Stomach (tissue), 9 donors: Measurements from ENCODE around the gene XRCC3. TPM values are rescaled to one million over a fixed set of nuclear protein-coding genes. Genes with fewer than 3 reads are reported as not detected.

ENCODE experiments used
- DNase-seq, 2 donors: peaks; one replicate each; pipeline versions ENCODE4 v3.0.0 to v3.0.0-alpha.2; 2013 to 2019
- H3K27ac ChIP-seq, 5 donors: fragments of 200-600 bp in 4 of 5; sonication (generic) in 4 of 5; one replicate each; pipeline ENCODE4 v1.5.1; 2013 to 2019; ENCODE audit warnings: mild to moderate bottlenecking in 1 of 5, moderate library complexity in 1 of 5
- H3K27me3 ChIP-seq, 3 donors: fragments of 200-600 bp; sonication (generic); one replicate each; pipeline ENCODE4 v1.5.1; 2017 to 2019; ENCODE audit warnings: mixed run types in 1 of 3
- H3K36me3 ChIP-seq, 4 donors: fragments of 200-600 bp; sonication (generic); 1 replicate in 3 of 4; 2 replicates in 1 of 4; pipeline ENCODE4 v1.5.1; 2016 to 2019
- H3K4me1 ChIP-seq, 4 donors: fragments of 200-600 bp; sonication (generic); one replicate each; pipeline ENCODE4 v1.5.1; 2016 to 2019
- H3K4me3 ChIP-seq, 4 donors: fragments of 200-600 bp; sonication (generic) in 3 of 4; one replicate each; pipeline ENCODE4 v1.5.1; 2016 to 2019; ENCODE audit warnings: mild to moderate bottlenecking in 1 of 4
- H3K9me3 ChIP-seq, 4 donors: fragments of 200-600 bp; sonication (generic); one replicate each; pipeline ENCODE4 v1.5.1; 2016 to 2019
- EP300 ChIP-seq: sonication (generic); formaldehyde crosslinking; IDR thresholded peaks from one replicate; pipeline ENCODE4 v1.6.1; 2017; ENCODE audit warnings: antibody characterized with exemption
- POLR2A ChIP-seq, 4 donors: fragments of 450-650 bp; IDR thresholded peaks; one replicate each; pipeline ENCODE4 v1.6.1; 2016; ENCODE audit warnings: antibody characterized with exemption in 4 of 4, control low read depth in 2 of 4, mild to moderate bottlenecking in 1 of 4, moderate library complexity in 1 of 4
- POLR2AphosphoS5 ChIP-seq, 3 donors: sonication (generic); formaldehyde crosslinking; IDR thresholded peaks; one replicate each; pipeline ENCODE4 v1.6.1; 2016; ENCODE audit warnings: antibody characterized with exemption in 3 of 3
- WGBS, 5 donors: extraction: QIAGEN DNeasy Blood & Tissue Kit in 3 of 5; methylation state at CpG; one replicate each; pipeline versions ENCODE4 v1.1.5 to v1.1.7; 2013 to 2018; 5-methylcytosine and 5-hydroxymethylcytosine counted together
- intact Hi-C: fragments of 100-400 bp; cut with DNase I; formaldehyde crosslinking; loops from one replicate; pipeline ENCODE4 v1.15.1; 2023; ENCODE audit warnings: low total_unique reads
- polyA plus RNA-seq, 3 donors: library from polyadenylated mRNA; stranded (reverse); fragments of 200-250 nt; gene quantifications; one replicate each; pipeline ENCODE4 v1.2.3, GENCODE V29; 2013
- total RNA-seq, 5 donors: library from RNA; depleted of rRNA; stranded (reverse); fragments of >200 nt; gene quantifications; one replicate each; pipeline versions ENCODE4 v1.1.0 to v1.2.3, GENCODE V29; 2014 to 2016
- TF ChIP-seq, protein P1 (sequence below), 7 experiments: fragments of 450-650 bp in 4 of 7; fragments of 200-600 bp in 3 of 7; sonication (generic) in 3 of 7; IDR thresholded peaks; one replicate each; pipeline ENCODE4 v1.5.1; 2016 to 2019; ENCODE audit warnings: antibody characterized with exemption in 7 of 7, control low read depth in 2 of 7, mild to moderate bottlenecking in 1 of 7
- donor health status: healthy with polysubstance abuse.
- donor health status: Bipolar disorder and iron deficiency.
- donor health status: healthy.

Gene XRCC3
- total and polyA plus RNA-seq, 8 donors: 2.6 to 70.1 (median 6.3) TPM

DNA sequence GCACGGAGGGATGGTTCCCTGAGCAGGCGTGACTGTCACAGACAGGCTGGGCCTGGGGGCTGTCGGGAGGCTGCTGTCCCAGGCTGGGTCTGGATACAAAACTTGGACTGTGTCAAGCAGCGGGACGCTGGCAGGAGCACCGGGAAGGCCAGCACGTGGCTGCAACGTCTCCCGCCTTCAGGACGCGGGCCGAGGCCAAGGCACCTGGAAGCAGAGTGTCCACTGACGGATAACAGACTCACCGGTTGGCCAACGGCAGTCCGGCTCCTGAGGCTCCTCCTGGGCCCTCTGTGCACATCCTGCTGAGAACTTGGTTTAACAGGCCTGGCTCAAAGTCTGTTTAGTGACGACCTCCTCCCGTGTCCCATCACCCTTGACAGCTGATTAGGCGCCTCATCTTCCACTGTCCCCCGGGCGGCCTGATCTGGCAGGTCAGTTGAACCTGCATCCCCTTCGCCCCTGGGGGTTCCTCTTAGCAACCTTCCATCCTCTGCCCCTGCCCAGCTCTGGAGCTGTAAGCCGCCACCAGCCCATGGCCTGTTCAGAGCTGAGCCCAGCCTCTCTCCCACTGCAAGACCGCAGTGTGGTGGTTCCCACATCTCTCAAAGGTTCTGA, 2.5 kb downstream of the XRCC3 start:
- WGBS, 5 donors: 58 to 70% (median 62%) methylated on average over 15 to 24 of the region's 24 CpGs
- no peak for TF ChIP-seq EP300
- no peak for TF ChIP-seq POLR2A (IDR thresholded peaks at IDR 0.05)
- TF ChIP-seq, protein P1, sequence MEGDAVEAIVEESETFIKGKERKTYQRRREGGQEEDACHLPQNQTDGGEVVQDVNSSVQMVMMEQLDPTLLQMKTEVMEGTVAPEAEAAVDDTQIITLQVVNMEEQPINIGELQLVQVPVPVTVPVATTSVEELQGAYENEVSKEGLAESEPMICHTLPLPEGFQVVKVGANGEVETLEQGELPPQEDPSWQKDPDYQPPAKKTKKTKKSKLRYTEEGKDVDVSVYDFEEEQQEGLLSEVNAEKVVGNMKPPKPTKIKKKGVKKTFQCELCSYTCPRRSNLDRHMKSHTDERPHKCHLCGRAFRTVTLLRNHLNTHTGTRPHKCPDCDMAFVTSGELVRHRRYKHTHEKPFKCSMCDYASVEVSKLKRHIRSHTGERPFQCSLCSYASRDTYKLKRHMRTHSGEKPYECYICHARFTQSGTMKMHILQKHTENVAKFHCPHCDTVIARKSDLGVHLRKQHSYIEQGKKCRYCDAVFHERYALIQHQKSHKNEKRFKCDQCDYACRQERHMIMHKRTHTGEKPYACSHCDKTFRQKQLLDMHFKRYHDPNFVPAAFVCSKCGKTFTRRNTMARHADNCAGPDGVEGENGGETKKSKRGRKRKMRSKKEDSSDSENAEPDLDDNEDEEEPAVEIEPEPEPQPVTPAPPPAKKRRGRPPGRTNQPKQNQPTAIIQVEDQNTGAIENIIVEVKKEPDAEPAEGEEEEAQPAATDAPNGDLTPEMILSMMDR (IDR thresholded peaks at IDR 0.05): no peak
- Histone ChIP-seq H3K9me3 (no peaks in the 10 kb centered on the region), H3K36me3 (peaks cover 0 to 16% (median 11%) of the 10 kb centered on the region in 4 donors), H3K4me1 (peaks cover 43 to 90% (median 84%) of the 10 kb centered on the region in 4 donors), H3K27ac (peak overlapping the region; percentile 63 to 84 (median 77)), H3K27me3 (no peaks in the 10 kb centered on the region), H3K4me3 (no peak overlapping the region)
- DNase-seq: peak in 1 of 2 donors; percentile 46
- intact Hi-C loops: no loop called here

DNA sequence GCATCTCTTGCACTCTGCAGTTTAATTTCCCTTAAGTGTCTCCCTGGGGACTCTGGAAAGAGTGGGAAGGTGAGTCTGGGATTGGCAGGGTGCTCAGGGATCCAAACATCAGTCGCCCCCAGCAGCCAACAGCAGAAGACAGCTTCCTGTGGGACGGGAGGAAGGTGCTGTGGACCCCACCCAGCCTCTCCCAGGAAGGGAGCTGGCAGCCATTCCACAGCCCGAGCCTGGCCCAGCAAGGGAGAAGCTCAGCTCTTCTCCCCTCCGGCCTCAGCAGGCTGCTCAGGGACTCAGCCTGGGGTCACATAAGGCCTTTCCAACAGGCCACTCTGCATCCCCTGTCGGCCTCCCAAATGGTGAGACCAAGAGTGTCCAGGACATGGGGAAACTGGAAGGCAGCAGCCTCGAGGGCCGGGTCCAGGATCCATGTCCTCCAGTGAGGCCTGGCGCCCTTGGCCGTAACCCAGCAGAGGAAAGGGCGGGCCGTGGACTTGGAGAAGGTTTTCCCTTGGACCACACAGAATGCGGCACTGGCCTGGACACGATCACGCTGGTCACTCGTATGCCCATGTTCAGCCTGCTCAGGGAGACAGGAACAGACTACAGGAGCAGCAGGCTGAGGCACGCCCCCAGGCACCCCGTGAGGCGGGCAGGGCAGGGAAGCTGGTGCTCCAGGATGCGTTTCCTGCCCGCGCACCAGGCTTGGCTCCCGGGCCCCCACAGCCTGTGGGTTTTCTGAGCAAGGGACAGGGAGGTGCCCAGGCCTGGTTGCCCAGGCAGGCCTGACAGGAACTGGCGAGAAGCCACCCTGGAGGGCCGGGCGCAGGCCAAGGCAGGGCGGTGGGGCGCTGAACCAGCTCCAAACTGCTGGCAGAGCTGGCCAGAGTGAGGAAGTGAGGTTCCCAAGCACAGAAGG, 3.5 kb downstream of the XRCC3 start:
- H3K4me3 ChIP-seq: no peak overlapping the region
- peaks cover under 1 to 25% (median 20%) of the 10 kb centered on the region in 4 donors for H3K36me3 ChIP-seq
- intact Hi-C loops: no loop called here
- TF ChIP-seq POLR2AphosphoS5 (IDR thresholded peaks at IDR 0.05): peak; percentile 1 to 48 (median 8)
- no peak for TF ChIP-seq POLR2A (IDR thresholded peaks at IDR 0.05)
- no peaks in the 10 kb centered on the region for H3K27me3 ChIP-seq
- peak in 1 of 2 donors; percentile 85 for DNase-seq
- H3K27ac ChIP-seq: peak overlapping the region; percentile 63 to 84 (median 77)
- 19 to 44% (median 36%) methylated on average over 7 to 27 of the region's 27 CpGs for WGBS, 5 donors
- H3K4me1 ChIP-seq: peaks cover 38 to 87% (median 76%) of the 10 kb centered on the region in 4 donors
- H3K9me3 ChIP-seq: no peaks in the 10 kb centered on the region

DNA sequence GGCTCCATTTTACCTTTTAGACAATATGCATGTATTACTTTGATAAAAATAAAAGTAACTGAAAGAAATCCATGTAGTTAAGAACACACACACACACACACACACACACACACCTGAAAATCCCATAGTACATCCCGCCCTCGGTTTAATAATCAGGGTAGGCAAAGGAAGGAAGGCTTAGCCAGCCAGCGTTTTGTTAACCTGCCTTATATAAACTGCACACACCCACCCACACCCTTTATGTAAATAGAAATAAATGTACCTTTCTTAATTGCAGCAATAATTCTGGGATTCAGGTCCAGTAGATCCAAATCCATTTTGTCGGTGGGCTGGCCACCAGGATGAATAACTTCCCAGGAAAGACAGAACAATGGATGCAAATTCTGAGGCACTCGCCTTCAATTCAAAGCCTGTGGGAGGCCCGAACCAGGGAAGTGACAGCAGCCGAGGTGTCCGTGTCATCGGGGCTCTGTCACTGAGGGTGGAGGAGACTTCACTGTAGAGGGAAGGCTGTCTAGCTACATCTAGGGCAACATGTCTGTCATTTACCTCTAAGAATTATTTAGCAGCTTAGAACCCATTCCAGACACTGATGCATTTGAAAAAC, 4.4 kb downstream of the XRCC3 start:
- Histone ChIP-seq H3K27ac (peak overlapping the region in 4 of 5 donors; percentile 71 to 84 (median 78)), H3K36me3 (peaks cover 4 to 34% (median 29%) of the 10 kb centered on the region in 4 donors), H3K27me3 (no peaks in the 10 kb centered on the region), H3K9me3 (no peaks in the 10 kb centered on the region), H3K4me3 (no peak overlapping the region), H3K4me1 (peaks cover 38 to 90% (median 76%) of the 10 kb centered on the region in 4 donors)
- WGBS, 5 donors: 28 to 62% (median 36%) methylated on average over 9 of the region's 9 CpGs
- TF ChIP-seq EP300: no peak
- no peak for TF ChIP-seq POLR2A (IDR thresholded peaks at IDR 0.05)
- TF ChIP-seq POLR2AphosphoS5 (IDR thresholded peaks at IDR 0.05): no peak
- DNase-seq: no peak
- intact Hi-C loops: no loop called here

DNA sequence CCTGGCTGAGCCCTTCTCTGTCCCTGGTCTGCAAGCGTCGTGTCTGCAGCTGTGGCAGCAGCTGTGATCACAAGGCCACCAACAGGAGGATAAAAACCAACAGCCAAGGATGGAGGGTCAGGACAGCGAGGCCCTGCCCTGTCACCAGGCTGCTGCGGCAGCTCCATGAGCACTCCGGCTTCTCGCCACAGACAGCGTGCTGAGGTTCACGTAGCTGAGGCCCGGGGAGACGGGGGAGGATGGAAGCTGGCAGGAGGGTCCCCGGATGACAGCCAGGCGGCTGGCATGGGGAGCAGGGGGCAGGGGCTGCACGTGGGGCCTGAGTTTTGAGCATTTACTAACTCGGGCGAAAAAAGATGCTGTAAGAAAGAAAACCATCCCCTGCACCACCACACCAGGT, 5.4 kb downstream of the XRCC3 start:
- WGBS, 5 donors: 87 to 94% (median 92%) methylated on average over 12 to 15 of the region's 15 CpGs
- no peak for DNase-seq
- Histone ChIP-seq H3K9me3 (no peaks in the 10 kb centered on the region), H3K27ac (peak overlapping the region in 1 of 5 donors; percentile 32), H3K4me3 (no peak overlapping the region), H3K4me1 (peaks cover 38 to 97% (median 83%) of the 10 kb centered on the region in 4 donors), H3K27me3 (no peaks in the 10 kb centered on the region), H3K36me3 (peaks cover 4 to 45% (median 36%) of the 10 kb centered on the region in 4 donors)
- TF ChIP-seq EP300: no peak
- no peak for TF ChIP-seq POLR2A (IDR thresholded peaks at IDR 0.05)
- TF ChIP-seq, protein P1 (IDR thresholded peaks at IDR 0.05): no peak
- no peak for TF ChIP-seq POLR2AphosphoS5 (IDR thresholded peaks at IDR 0.05)
- intact Hi-C loops: no loop called here

DNA sequence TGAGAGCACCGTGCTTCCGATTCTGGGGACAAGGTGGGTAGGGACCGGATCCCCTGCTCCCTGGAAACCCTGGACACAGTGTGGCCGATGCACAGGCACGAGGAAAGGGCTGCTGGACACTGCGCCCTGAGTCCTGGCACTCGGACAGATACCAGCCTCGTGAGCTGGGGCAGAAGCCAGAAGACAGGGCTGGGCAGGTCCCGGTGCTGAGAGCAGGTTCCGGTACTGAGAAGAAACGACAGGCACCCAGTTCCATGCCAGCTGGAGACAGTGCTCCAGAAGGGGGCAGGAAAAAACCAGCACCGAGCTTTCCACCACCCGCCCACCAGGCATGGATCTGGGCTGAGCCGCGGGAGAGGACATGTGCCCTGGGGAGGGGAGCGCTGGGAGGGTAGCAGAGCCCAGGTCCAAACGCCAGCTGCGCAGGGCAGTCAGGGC, 6.5 kb downstream of the XRCC3 start:
- peak in 1 of 2 donors; percentile 76 for DNase-seq
- Histone ChIP-seq H3K36me3 (peaks cover 9 to 55% (median 46%) of the 10 kb centered on the region in 4 donors), H3K4me3 (no peak overlapping the region), H3K27ac (peak overlapping the region in 1 of 5 donors; percentile 18), H3K27me3 (no peaks in the 10 kb centered on the region), H3K4me1 (peaks cover 38 to 90% (median 79%) of the 10 kb centered on the region in 4 donors), H3K9me3 (no peaks in the 10 kb centered on the region)
- TF ChIP-seq EP300 (no peak), POLR2AphosphoS5 (IDR thresholded peaks at IDR 0.05) (no peak), POLR2A (IDR thresholded peaks at IDR 0.05) (no peak)
- TF ChIP-seq, protein P1 (IDR thresholded peaks at IDR 0.05): no peak
- 31 to 76% (median 43%) methylated on average over 17 to 18 of the region's 18 CpGs for WGBS, 5 donors
- intact Hi-C loops: no loop called here
